ENCODE data around the gene EFCAB9.

- no peak for TF ChIP-seq CTCF (IDR thresholded peaks at IDR 0.05 in 2 of 3, conservative IDR thresholded peaks at IDR 0.05 in 1 of 3; ENCODE audit: borderline replicate concordance in 1 of 3, insufficient read depth in 1 of 3, low read depth in 2 of 3, low read length in 2 of 3)
- no peak for TF ChIP-seq EZH2 (IDR thresholded peaks at IDR 0.05)
- no peak for TF ChIP-seq JUND (IDR thresholded peaks at IDR 0.05)
These were observed 43.2 kb upstream of the EFCAB9 start for GRCh38 chr5:172150514-172151425.
